ENCODE results near the gene HCFC2.

HCFC2 gene

DNA sequence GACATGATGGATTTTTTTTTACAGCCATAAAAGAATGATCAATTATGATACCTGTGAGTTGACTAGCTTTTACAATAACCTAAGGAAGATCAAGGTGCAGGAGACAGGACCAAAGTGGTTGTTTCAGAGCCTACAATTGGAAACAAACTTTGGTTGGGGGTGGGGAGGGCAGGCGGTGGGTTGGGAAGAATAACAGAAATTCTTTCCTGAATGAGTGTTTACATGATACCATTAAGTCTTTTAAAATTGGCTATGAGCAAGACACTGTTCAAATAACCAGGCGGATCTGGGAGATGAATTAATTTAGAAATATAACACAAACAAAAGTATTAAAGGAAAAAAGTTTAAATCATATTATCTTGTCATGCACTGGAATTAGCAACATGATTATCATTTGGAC is 66.4 kb downstream of the HCFC2 start (continued):
- TF ChIP-seq, protein P1, sequence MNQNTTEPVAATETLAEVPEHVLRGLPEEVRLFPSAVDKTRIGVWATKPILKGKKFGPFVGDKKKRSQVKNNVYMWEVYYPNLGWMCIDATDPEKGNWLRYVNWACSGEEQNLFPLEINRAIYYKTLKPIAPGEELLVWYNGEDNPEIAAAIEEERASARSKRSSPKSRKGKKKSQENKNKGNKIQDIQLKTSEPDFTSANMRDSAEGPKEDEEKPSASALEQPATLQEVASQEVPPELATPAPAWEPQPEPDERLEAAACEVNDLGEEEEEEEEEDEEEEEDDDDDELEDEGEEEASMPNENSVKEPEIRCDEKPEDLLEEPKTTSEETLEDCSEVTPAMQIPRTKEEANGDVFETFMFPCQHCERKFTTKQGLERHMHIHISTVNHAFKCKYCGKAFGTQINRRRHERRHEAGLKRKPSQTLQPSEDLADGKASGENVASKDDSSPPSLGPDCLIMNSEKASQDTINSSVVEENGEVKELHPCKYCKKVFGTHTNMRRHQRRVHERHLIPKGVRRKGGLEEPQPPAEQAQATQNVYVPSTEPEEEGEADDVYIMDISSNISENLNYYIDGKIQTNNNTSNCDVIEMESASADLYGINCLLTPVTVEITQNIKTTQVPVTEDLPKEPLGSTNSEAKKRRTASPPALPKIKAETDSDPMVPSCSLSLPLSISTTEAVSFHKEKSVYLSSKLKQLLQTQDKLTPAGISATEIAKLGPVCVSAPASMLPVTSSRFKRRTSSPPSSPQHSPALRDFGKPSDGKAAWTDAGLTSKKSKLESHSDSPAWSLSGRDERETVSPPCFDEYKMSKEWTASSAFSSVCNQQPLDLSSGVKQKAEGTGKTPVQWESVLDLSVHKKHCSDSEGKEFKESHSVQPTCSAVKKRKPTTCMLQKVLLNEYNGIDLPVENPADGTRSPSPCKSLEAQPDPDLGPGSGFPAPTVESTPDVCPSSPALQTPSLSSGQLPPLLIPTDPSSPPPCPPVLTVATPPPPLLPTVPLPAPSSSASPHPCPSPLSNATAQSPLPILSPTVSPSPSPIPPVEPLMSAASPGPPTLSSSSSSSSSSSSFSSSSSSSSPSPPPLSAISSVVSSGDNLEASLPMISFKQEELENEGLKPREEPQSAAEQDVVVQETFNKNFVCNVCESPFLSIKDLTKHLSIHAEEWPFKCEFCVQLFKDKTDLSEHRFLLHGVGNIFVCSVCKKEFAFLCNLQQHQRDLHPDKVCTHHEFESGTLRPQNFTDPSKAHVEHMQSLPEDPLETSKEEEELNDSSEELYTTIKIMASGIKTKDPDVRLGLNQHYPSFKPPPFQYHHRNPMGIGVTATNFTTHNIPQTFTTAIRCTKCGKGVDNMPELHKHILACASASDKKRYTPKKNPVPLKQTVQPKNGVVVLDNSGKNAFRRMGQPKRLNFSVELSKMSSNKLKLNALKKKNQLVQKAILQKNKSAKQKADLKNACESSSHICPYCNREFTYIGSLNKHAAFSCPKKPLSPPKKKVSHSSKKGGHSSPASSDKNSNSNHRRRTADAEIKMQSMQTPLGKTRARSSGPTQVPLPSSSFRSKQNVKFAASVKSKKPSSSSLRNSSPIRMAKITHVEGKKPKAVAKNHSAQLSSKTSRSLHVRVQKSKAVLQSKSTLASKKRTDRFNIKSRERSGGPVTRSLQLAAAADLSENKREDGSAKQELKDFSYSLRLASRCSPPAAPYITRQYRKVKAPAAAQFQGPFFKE (tag by site-specific recombination; IDR thresholded peaks at IDR 0.05; ENCODE audit: borderline replicate concordance) = no peak
- TF ChIP-seq OVOL3 (tag by site-specific recombination; IDR thresholded peaks at IDR 0.05) (no peak), HOXC10 (CRISPR knock-in tag; IDR thresholded peaks at IDR 0.05) (no peak), ZNF184 (tag by site-specific recombination; IDR thresholded peaks at IDR 0.05) (no peak), MZF1 (tag by site-specific recombination; IDR thresholded peaks at IDR 0.05; ENCODE audit: borderline replicate concordance) (no peak), ZNF501 (tag by site-specific recombination; IDR thresholded peaks at IDR 0.05) (no peak), ZFP69B (tag by site-specific recombination; IDR thresholded peaks at IDR 0.05) (no peak), ZSCAN16 (tag by site-specific recombination; IDR thresholded peaks at IDR 0.05) (no peak), ZBTB17 (tag by site-specific recombination; IDR thresholded peaks at IDR 0.05) (no peak), MYNN (tag by site-specific recombination; IDR thresholded peaks at IDR 0.05; ENCODE audit: borderline replicate concordance) (no peak)
- TF ChIP-seq, protein P2, sequence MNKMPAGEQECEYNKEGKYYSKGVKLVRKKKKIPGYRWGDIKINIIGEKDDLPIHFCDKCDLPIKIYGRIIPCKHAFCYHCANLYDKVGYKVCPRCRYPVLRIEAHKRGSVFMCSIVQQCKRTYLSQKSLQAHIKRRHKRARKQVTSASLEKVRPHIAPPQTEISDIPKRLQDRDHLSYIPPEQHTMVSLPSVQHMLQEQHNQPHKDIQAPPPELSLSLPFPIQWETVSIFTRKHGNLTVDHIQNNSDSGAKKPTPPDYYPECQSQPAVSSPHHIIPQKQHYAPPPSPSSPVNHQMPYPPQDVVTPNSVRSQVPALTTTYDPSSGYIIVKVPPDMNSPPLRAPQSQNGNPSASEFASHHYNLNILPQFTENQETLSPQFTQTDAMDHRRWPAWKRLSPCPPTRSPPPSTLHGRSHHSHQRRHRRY (tag by site-specific recombination; IDR thresholded peaks at IDR 0.05) = no peak
- TF ChIP-seq, protein P3, sequence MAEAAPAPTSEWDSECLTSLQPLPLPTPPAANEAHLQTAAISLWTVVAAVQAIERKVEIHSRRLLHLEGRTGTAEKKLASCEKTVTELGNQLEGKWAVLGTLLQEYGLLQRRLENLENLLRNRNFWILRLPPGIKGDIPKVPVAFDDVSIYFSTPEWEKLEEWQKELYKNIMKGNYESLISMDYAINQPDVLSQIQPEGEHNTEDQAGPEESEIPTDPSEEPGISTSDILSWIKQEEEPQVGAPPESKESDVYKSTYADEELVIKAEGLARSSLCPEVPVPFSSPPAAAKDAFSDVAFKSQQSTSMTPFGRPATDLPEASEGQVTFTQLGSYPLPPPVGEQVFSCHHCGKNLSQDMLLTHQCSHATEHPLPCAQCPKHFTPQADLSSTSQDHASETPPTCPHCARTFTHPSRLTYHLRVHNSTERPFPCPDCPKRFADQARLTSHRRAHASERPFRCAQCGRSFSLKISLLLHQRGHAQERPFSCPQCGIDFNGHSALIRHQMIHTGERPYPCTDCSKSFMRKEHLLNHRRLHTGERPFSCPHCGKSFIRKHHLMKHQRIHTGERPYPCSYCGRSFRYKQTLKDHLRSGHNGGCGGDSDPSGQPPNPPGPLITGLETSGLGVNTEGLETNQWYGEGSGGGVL (tag by site-specific recombination; IDR thresholded peaks at IDR 0.05) = no peak
- TF ChIP-seq, protein P4, sequence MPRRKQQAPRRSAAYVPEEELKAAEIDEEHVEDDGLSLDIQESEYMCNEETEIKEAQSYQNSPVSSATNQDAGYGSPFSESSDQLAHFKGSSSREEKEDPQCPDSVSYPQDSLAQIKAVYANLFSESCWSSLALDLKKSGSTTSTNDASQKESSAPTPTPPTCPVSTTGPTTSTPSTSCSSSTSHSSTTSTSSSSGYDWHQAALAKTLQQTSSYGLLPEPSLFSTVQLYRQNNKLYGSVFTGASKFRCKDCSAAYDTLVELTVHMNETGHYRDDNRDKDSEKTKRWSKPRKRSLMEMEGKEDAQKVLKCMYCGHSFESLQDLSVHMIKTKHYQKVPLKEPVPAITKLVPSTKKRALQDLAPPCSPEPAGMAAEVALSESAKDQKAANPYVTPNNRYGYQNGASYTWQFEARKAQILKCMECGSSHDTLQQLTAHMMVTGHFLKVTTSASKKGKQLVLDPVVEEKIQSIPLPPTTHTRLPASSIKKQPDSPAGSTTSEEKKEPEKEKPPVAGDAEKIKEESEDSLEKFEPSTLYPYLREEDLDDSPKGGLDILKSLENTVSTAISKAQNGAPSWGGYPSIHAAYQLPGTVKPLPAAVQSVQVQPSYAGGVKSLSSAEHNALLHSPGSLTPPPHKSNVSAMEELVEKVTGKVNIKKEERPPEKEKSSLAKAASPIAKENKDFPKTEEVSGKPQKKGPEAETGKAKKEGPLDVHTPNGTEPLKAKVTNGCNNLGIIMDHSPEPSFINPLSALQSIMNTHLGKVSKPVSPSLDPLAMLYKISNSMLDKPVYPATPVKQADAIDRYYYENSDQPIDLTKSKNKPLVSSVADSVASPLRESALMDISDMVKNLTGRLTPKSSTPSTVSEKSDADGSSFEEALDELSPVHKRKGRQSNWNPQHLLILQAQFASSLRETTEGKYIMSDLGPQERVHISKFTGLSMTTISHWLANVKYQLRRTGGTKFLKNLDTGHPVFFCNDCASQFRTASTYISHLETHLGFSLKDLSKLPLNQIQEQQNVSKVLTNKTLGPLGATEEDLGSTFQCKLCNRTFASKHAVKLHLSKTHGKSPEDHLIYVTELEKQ (tag by site-specific recombination; IDR thresholded peaks at IDR 0.05; ENCODE audit: borderline replicate concordance) = no peak
- TF ChIP-seq, protein P5, sequence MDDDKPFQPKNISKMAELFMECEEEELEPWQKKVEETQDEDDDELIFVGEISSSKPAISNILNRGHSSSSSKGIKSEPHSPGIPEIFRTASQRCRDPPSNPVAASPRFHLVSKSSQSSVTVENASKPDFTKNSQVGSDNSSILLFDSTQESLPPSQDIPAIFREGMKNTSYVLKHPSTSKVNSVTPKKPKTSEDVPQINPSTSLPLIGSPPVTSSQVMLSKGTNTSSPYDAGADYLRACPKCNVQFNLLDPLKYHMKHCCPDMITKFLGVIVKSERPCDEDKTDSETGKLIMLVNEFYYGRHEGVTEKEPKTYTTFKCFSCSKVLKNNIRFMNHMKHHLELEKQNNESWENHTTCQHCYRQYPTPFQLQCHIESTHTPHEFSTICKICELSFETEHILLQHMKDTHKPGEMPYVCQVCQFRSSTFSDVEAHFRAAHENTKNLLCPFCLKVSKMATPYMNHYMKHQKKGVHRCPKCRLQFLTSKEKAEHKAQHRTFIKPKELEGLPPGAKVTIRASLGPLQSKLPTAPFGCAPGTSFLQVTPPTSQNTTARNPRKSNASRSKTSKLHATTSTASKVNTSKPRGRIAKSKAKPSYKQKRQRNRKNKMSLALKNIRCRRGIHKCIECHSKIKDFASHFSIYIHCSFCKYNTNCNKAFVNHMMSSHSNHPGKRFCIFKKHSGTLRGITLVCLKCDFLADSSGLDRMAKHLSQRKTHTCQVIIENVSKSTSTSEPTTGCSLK (tag by site-specific recombination; IDR thresholded peaks at IDR 0.05) = no peak
- TF ChIP-seq, protein P6, sequence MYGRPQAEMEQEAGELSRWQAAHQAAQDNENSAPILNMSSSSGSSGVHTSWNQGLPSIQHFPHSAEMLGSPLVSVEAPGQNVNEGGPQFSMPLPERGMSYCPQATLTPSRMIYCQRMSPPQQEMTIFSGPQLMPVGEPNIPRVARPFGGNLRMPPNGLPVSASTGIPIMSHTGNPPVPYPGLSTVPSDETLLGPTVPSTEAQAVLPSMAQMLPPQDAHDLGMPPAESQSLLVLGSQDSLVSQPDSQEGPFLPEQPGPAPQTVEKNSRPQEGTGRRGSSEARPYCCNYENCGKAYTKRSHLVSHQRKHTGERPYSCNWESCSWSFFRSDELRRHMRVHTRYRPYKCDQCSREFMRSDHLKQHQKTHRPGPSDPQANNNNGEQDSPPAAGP (tag by site-specific recombination; IDR thresholded peaks at IDR 0.05) = no peak
